ENCODE results near the gene CABLES1. TPM values are rescaled to one million over a fixed set of nuclear protein-coding genes. Genes with fewer than 3 reads are reported as not detected.

CABLES1 gene
- total RNA-seq, 1 donor from 2014 or later: 4.2 TPM

GRCh38 chr18:23291456-23292205, 156.3 kb downstream of the CABLES1 start:
- H3K4me1 Mint-ChIP-seq (ENCODE audit: low read depth): peaks cover 6% of the 10 kb centered on the region
- H3K27ac Mint-ChIP-seq: no peak overlapping the region
- no peaks in the 10 kb centered on the region for H3K9me3 Mint-ChIP-seq (ENCODE audit: low read depth)
- no peaks in the 10 kb centered on the region for H3K36me3 Mint-ChIP-seq (ENCODE audit: insufficient read depth)
- peaks cover 17% of the 10 kb centered on the region for H3K27me3 Mint-ChIP-seq
- DNase-seq (ENCODE audit: low spot score, unreplicated experiment): no peak
- no peak for TF ChIP-seq CTCF (IDR thresholded peaks at IDR 0.05; ENCODE audit: unreplicated experiment)
- H3K4me3 Mint-ChIP-seq (ENCODE audit: low read depth): no peak overlapping the region

GRCh38 chr18:23300231-23300805, 165.0 kb downstream of the CABLES1 start:
- no peak overlapping the region for H3K27ac Mint-ChIP-seq
- TF ChIP-seq CTCF (IDR thresholded peaks at IDR 0.05; ENCODE audit: unreplicated experiment): no peak
- H3K4me1 Mint-ChIP-seq (ENCODE audit: low read depth): no peaks in the 10 kb centered on the region
- no peak for DNase-seq (ENCODE audit: low spot score, unreplicated experiment)
- H3K27me3 Mint-ChIP-seq: no peaks in the 10 kb centered on the region
- no peaks in the 10 kb centered on the region for H3K9me3 Mint-ChIP-seq (ENCODE audit: low read depth)
- peaks cover 2% of the 10 kb centered on the region for H3K36me3 Mint-ChIP-seq (ENCODE audit: insufficient read depth)
- no peak overlapping the region for H3K4me3 Mint-ChIP-seq (ENCODE audit: low read depth)

- H3K4me3 Mint-ChIP-seq (ENCODE audit: low read depth): no peak overlapping the region
- no peak overlapping the region for H3K27ac Mint-ChIP-seq
- no peak for TF ChIP-seq CTCF (IDR thresholded peaks at IDR 0.05; ENCODE audit: unreplicated experiment)
- peaks cover 2% of the 10 kb centered on the region for H3K36me3 Mint-ChIP-seq (ENCODE audit: insufficient read depth)
- no peaks in the 10 kb centered on the region for H3K9me3 Mint-ChIP-seq (ENCODE audit: low read depth)
- H3K4me1 Mint-ChIP-seq (ENCODE audit: low read depth): no peaks in the 10 kb centered on the region
- H3K27me3 Mint-ChIP-seq: no peaks in the 10 kb centered on the region
- no peak for DNase-seq (ENCODE audit: low spot score, unreplicated experiment)
Measured at GRCh38 chr18:23301972-23302371, 166.7 kb downstream of the CABLES1 start.

- TF ChIP-seq CTCF (IDR thresholded peaks at IDR 0.05; ENCODE audit: unreplicated experiment): no peak
- no peak for DNase-seq (ENCODE audit: low spot score, unreplicated experiment)
- H3K36me3 Mint-ChIP-seq (ENCODE audit: insufficient read depth): peaks cover 2% of the 10 kb centered on the region
- H3K9me3 Mint-ChIP-seq (ENCODE audit: low read depth): no peaks in the 10 kb centered on the region
- H3K27me3 Mint-ChIP-seq: no peaks in the 10 kb centered on the region
- H3K4me1 Mint-ChIP-seq (ENCODE audit: low read depth): no peaks in the 10 kb centered on the region
- no peak overlapping the region for H3K27ac Mint-ChIP-seq
- no peak overlapping the region for H3K4me3 Mint-ChIP-seq (ENCODE audit: low read depth)
Measured at GRCh38 chr18:23302511-23302850, 167.2 kb downstream of the CABLES1 start.

GRCh38 chr18:23302851-23303527, 167.7 kb downstream of the CABLES1 start:
- Mint-ChIP-seq H3K27me3 (no peaks in the 10 kb centered on the region), H3K9me3 (ENCODE audit: low read depth) (no peaks in the 10 kb centered on the region), H3K4me1 (ENCODE audit: low read depth) (no peaks in the 10 kb centered on the region), H3K36me3 (ENCODE audit: insufficient read depth) (peaks cover under 1% of the 10 kb centered on the region), H3K4me3 (ENCODE audit: low read depth) (no peak overlapping the region), H3K27ac (no peak overlapping the region)
- TF ChIP-seq CTCF (IDR thresholded peaks at IDR 0.05; ENCODE audit: unreplicated experiment): no peak
- DNase-seq (ENCODE audit: low spot score, unreplicated experiment): no peak
